HG03103 (cell line): Measurements from ENCODE around the gene ZMYND15.

Source experiments
- ATAC-seq: cut with Tn5 transposase; IDR thresholded peaks from one replicate; pipeline ENCODE4 v1.9.1; 2021; ENCODE audit warnings: low read depth; ENCODE audit not compliant: unreplicated experiment

Gene ZMYND15

GRCh38 chr17:4740584-4740983 is 951 bp downstream of the ZMYND15 start:
- no peak for ATAC-seq

GRCh38 chr17:4741544-4741943 is 1.9 kb downstream of the ZMYND15 start:
- no peak for ATAC-seq

- no peak for ATAC-seq
Measured at GRCh38 chr17:4742133-4742532, 2.5 kb downstream of the ZMYND15 start.

GRCh38 chr17:4742629-4743028 is 3.0 kb downstream of the ZMYND15 start:
- no peak for ATAC-seq

GRCh38 chr17:4743216-4743615 is 3.6 kb downstream of the ZMYND15 start:
- ATAC-seq, result no peak

- ATAC-seq, result no peak
Measured at GRCh38 chr17:4743898-4744297, 4.3 kb downstream of the ZMYND15 start.

GRCh38 chr17:4744999-4745969 is 5.7 kb downstream of the ZMYND15 start:
- no peak for ATAC-seq

GRCh38 chr17:4747847-4748246 is 8.2 kb downstream of the ZMYND15 start:
- no peak for ATAC-seq

GRCh38 chr17:4748686-4749085 is 9.1 kb downstream of the ZMYND15 start:
- ATAC-seq, result no peak

GRCh38 chr17:4750606-4751005 is 11.0 kb downstream of the ZMYND15 start:
- ATAC-seq, result no peak

GRCh38 chr17:4751932-4752331 is 12.3 kb downstream of the ZMYND15 start:
- no peak for ATAC-seq

- ATAC-seq, result no peak
Measured at GRCh38 chr17:4753392-4753791, 13.8 kb downstream of the ZMYND15 start.

GRCh38 chr17:4759776-4760236 is 20.2 kb downstream of the ZMYND15 start:
- no peak for ATAC-seq

GRCh38 chr17:4764595-4764994 is 25.0 kb downstream of the ZMYND15 start:
- ATAC-seq, result no peak

- no peak for ATAC-seq
Measured at GRCh38 chr17:4766201-4766600, 26.6 kb downstream of the ZMYND15 start.

- ATAC-seq, result no peak
Measured at GRCh38 chr17:4766723-4767122, 27.1 kb downstream of the ZMYND15 start.

- ATAC-seq, result no peak
Measured at GRCh38 chr17:4768298-4768697, 28.7 kb downstream of the ZMYND15 start.

- no peak for ATAC-seq
Measured at GRCh38 chr17:4769628-4770027, 30.0 kb downstream of the ZMYND15 start.

- ATAC-seq, result no peak
Measured at GRCh38 chr17:4771519-4772234, 32.0 kb downstream of the ZMYND15 start, which contains the start of gene TM4SF5. Gene TM4SF5, plus strand, starts transcription at chr17:4771886. Its CDS starts 37 bp downstream, at chr17:4771923.

GRCh38 chr17:4772235-4772613 is 32.6 kb downstream of the ZMYND15 start:
- ATAC-seq, result no peak

GRCh38 chr17:4777969-4778760 is 38.5 kb downstream of the ZMYND15 start:
- no peak for ATAC-seq
